Transverse colon (tissue), 4 donors: ENCODE data around the gene DLGAP1. TPM values are rescaled to one million over a fixed set of nuclear protein-coding genes. Genes with fewer than 3 reads are reported as not detected.
"Not testable (repeated sequence)": the region's sequence is repeated elsewhere in the genome, so short reads cannot be mapped to it uniquely, and the experiment has no call there.

ENCODE experiments used
- DNase-seq: peaks from one replicate; pipeline ENCODE4 v3.0.0-alpha.2; 2019
- H3K27ac ChIP-seq, 4 donors: fragments of 200-600 bp; sonication (generic); 2 replicates each; pipeline ENCODE4 v1.5.1; 2016 to 2018; ENCODE audit warnings: inconsistent platforms in 4 of 4
- H3K27me3 ChIP-seq: fragments of 200-600 bp; sonication (generic); 2 replicates; pipeline ENCODE4 v1.5.1; 2017; ENCODE audit warnings: inconsistent platforms
- H3K36me3 ChIP-seq, 4 donors: fragments of 200-600 bp; sonication (generic); 2 replicates each; pipeline ENCODE4 v1.5.1; 2017 to 2019; ENCODE audit warnings: inconsistent platforms in 4 of 4
- H3K4me1 ChIP-seq, 4 donors: fragments of 200-600 bp; sonication (generic); 2 replicates each; pipeline ENCODE4 v1.5.1; 2017 to 2020; ENCODE audit warnings: inconsistent platforms in 4 of 4
- H3K4me3 ChIP-seq, 4 donors: fragments of 200-600 bp; sonication (generic); 1 replicate in 1 of 4; 2 replicates in 3 of 4; pipeline versions ENCODE4 v1.5.1 to v1.6.1; 2017 to 2019; ENCODE audit warnings: inconsistent platforms in 4 of 4
- H3K9me3 ChIP-seq, 2 donors: fragments of 200-600 bp; sonication (generic); 2 replicates each; pipeline ENCODE4 v1.5.1; 2017 to 2019; ENCODE audit warnings: inconsistent platforms in 2 of 2
- CTCF ChIP-seq, 5 experiments: fragments of 200-600 bp in 3 of 5; fragments of 450-650 bp in 2 of 5; sonication (generic) in 3 of 5; IDR thresholded peaks; 1 replicate in 2 of 5; 2 replicates in 3 of 5; pipeline ENCODE4 v1.5.1; 2016 to 2017; ENCODE audit warnings: antibody characterized with exemption in 5 of 5, inconsistent platforms in 3 of 5, mild to moderate bottlenecking in 2 of 5, moderate library complexity in 1 of 5
- EP300 ChIP-seq: sonication (generic); formaldehyde crosslinking; IDR thresholded peaks from one replicate; pipeline ENCODE4 v1.6.1; 2017; ENCODE audit warnings: antibody characterized with exemption, low read depth
- POLR2A ChIP-seq: fragments of 450-650 bp; IDR thresholded peaks from one replicate; pipeline ENCODE4 v1.6.1; 2016; ENCODE audit warnings: antibody characterized with exemption, mild to moderate bottlenecking, moderate library complexity
- POLR2AphosphoS5 ChIP-seq, 3 donors: sonication (generic); formaldehyde crosslinking; IDR thresholded peaks; one replicate each; pipeline ENCODE4 v1.6.1; 2016; ENCODE audit warnings: antibody characterized with exemption in 3 of 3
- WGBS, 2 donors: methylation state at CpG; one replicate each; pipeline ENCODE4 v1.1.5; 2018; ENCODE audit warnings: low coverage in 1 of 2; 5-methylcytosine and 5-hydroxymethylcytosine counted together
- in situ Hi-C, 4 donors: fragments of 200-750 bp; cut with MboI; loops; one replicate each; pipeline versions ENCODE4 v1.15.0 to v1.15.1; 2017; ENCODE audit warnings: low sequenced_read_pairs in 3 of 4, low pct_ligation_motif_present in 1 of 4, low pct_unique_long_range_greater_than_20kb in 1 of 4
- intact Hi-C: fragments of 100-400 bp; cut with DNase I; formaldehyde crosslinking; loops from one replicate; pipeline ENCODE4 v1.15.1; 2023; ENCODE audit warnings: low total_unique reads
- total RNA-seq, 4 donors: library from RNA; depleted of rRNA; stranded (reverse); fragments of >200 nt; gene quantifications; one replicate each; pipeline ENCODE4 v1.1.0, GENCODE V29; 2016

Gene DLGAP1
- total RNA-seq = 1 to 10 TPM; 2.7 to 7.2 (median 3.3) TPM

- Histone ChIP-seq H3K27ac (peak within 1 kb of the TSS in 2 of 4 donors; percentile 39 to 58), H3K4me3 (peak within 1 kb of the TSS in 3 of 4 donors; percentile 35 to 53 (median 43)), H3K9me3 (no peaks in the 10 kb centered on the region), H3K27me3 (peaks cover 57% of the 10 kb centered on the region), H3K36me3 (no peaks in the 10 kb centered on the region), H3K4me1 (peaks cover 0 to 10% (median 9%) of the 10 kb centered on the region in 4 donors)
- intact Hi-C loops (no loop called here), in situ Hi-C loops (no loop called here)
- TF ChIP-seq CTCF (IDR thresholded peaks at IDR 0.05) = no peak
- TF ChIP-seq EP300 = no peak
- TF ChIP-seq POLR2AphosphoS5 (IDR thresholded peaks at IDR 0.05) = no peak
- no peak for TF ChIP-seq POLR2A
- peak; percentile 56 for DNase-seq
- WGBS, 2 donors = 21% methylated on average over 45 of the region's 75 CpGs; no CpG with 5 or more reads in 1 of the 2 donors
Measured at GRCh38 chr18:4455113-4455811, at the start of gene DLGAP1. DLGAP1 (minus strand) TSS chr18:4455307.

GRCh38 chr18:4494703-4495284 is 39.7 kb upstream of the DLGAP1 start:
- DNase-seq, in situ Hi-C loops, H3K27me3 ChIP-seq, intact Hi-C loops, H3K9me3 ChIP-seq, H3K4me1 ChIP-seq, H3K36me3 ChIP-seq, H3K4me3 ChIP-seq, H3K27ac ChIP-seq: not testable (repeated sequence)
- WGBS, 2 donors = 81 to 82% methylated on average over 4 of the region's 4 CpGs

GRCh38 chr18:4468511-4468910 is 13.4 kb upstream of the DLGAP1 start:
- Histone ChIP-seq H3K4me1 (no peaks in the 10 kb centered on the region), H3K9me3 (no peaks in the 10 kb centered on the region), H3K27ac (no peak overlapping the region), H3K36me3 (no peaks in the 10 kb centered on the region), H3K4me3 (no peak overlapping the region), H3K27me3 (no peaks in the 10 kb centered on the region)
- intact Hi-C loops (no loop called here), in situ Hi-C loops (no loop called here)
- TF ChIP-seq EP300 = no peak
- TF ChIP-seq POLR2AphosphoS5 (IDR thresholded peaks at IDR 0.05) = no peak
- TF ChIP-seq POLR2A = no peak
- TF ChIP-seq CTCF (IDR thresholded peaks at IDR 0.05) = no peak
- WGBS, 2 donors = 41 to 61% methylated on average over 3 of the region's 3 CpGs
- no peak for DNase-seq

GRCh38 chr18:4454537-4455112 is 482 bp downstream of the DLGAP1 start:
- H3K4me1 ChIP-seq = peaks cover 0 to 10% (median 9%) of the 10 kb centered on the region in 4 donors
- H3K27ac ChIP-seq = peak overlapping the region in 2 of 4 donors; percentile 39 to 58
- no peak for TF ChIP-seq POLR2A
- no peak for TF ChIP-seq EP300
- no peak for TF ChIP-seq POLR2AphosphoS5 (IDR thresholded peaks at IDR 0.05)
- TF ChIP-seq CTCF (IDR thresholded peaks at IDR 0.05) = no peak
- in situ Hi-C loops = no loop called here
- WGBS, 2 donors = 6% methylated on average over 42 of the region's 65 CpGs; no CpG with 5 or more reads in 1 of the 2 donors
- no peak for DNase-seq
- peak overlapping the region in 3 of 4 donors; percentile 35 to 53 (median 43) for H3K4me3 ChIP-seq
- H3K36me3 ChIP-seq = no peaks in the 10 kb centered on the region
- H3K27me3 ChIP-seq = peaks cover 57% of the 10 kb centered on the region
- intact Hi-C loops = no loop called here
- no peaks in the 10 kb centered on the region for H3K9me3 ChIP-seq
